Ishikawa (cell line): ENCODE measurements around the gene CRIP3.

ENCODE experiments used
- CEBPB ChIP-seq: IDR thresholded peaks from 2 replicates; pipeline ENCODE4 v1.6.1; 2012
- CREB1 ChIP-seq: IDR thresholded peaks from 2 replicates; pipeline ENCODE4 v1.6.1; 2012; ENCODE audit warnings: low read depth
- EGR1 ChIP-seq: IDR thresholded peaks from 2 replicates; pipeline ENCODE4 v1.6.1; 2012
- EP300 ChIP-seq: IDR thresholded peaks from 2 replicates; pipeline ENCODE4 v1.6.1; 2012; ENCODE audit warnings: borderline replicate concordance
- FOXM1 ChIP-seq: IDR thresholded peaks from 2 replicates; pipeline ENCODE4 v1.6.1; 2012; ENCODE audit warnings: low read depth, borderline replicate concordance
- MAX ChIP-seq: IDR thresholded peaks from 2 replicates; pipeline ENCODE4 v1.6.1; 2012
- NFIC ChIP-seq: IDR thresholded peaks from 2 replicates; pipeline ENCODE4 v1.6.1; 2012
- RAD21 ChIP-seq: IDR thresholded peaks from 2 replicates; pipeline ENCODE4 v1.6.1; 2012; ENCODE audit warnings: low read depth
- REST ChIP-seq: IDR thresholded peaks from 2 replicates; pipeline ENCODE4 v1.6.1; 2012; ENCODE audit warnings: low read depth, mild to moderate bottlenecking
- TAF1 ChIP-seq: IDR thresholded peaks from 2 replicates; pipeline ENCODE4 v1.6.1; 2012; ENCODE audit warnings: low read depth, mild to moderate bottlenecking
- TCF12 ChIP-seq: IDR thresholded peaks from 2 replicates; pipeline ENCODE4 v1.6.1; 2012; ENCODE audit warnings: low read depth
- TEAD4 ChIP-seq: IDR thresholded peaks from 2 replicates; pipeline ENCODE4 v1.6.1; 2012
- YY1 ChIP-seq: IDR thresholded peaks from 2 replicates; pipeline ENCODE4 v1.6.1; 2012; ENCODE audit warnings: low read depth
- ZBTB7A ChIP-seq: IDR thresholded peaks from 2 replicates; pipeline ENCODE4 v1.6.1; 2012; ENCODE audit warnings: low read depth
- TF ChIP-seq, protein P1 (sequence below): IDR thresholded peaks from 2 replicates; pipeline ENCODE4 v1.6.1; 2012

The CRIP3 gene

DNA sequence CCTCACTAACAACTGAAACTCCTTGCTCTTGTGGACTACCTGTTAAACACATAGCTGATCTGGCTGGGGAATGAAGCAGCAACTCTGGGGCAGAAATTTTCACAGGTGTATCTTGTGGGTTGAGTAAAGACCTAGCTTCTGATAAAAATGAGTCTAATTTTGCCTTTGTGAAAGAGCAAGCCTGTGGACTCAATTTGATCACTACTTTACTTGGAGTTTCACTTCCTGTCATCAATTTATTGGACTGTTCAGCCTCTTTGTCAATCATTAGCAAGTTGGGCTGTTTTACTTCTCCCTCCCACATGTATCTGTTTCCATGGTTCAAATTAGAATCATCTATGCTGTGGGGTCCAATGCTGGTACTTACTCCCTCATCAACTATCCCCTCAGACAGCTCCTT is 29.6 kb upstream of the CRIP3 start:
- TF ChIP-seq TAF1 (no peak), YY1 (no peak), MAX (no peak), REST (no peak), EGR1 (no peak), ZBTB7A (no peak), NFIC (no peak), FOXM1 (no peak), CREB1 (no peak), TEAD4 (no peak), RAD21 (no peak), EP300 (no peak), TCF12 (no peak), CEBPB (no peak)
- TF ChIP-seq, protein P1, sequence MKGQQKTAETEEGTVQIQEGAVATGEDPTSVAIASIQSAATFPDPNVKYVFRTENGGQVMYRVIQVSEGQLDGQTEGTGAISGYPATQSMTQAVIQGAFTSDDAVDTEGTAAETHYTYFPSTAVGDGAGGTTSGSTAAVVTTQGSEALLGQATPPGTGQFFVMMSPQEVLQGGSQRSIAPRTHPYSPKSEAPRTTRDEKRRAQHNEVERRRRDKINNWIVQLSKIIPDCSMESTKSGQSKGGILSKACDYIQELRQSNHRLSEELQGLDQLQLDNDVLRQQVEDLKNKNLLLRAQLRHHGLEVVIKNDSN, result no peak

- TF ChIP-seq CEBPB (no peak), MAX (no peak), TCF12 (no peak), NFIC (no peak), YY1 (no peak), ZBTB7A (no peak), REST (no peak)
- TF ChIP-seq, protein P1, result no peak
Measured at GRCh38 chr6:43336382-43336781, 27.8 kb upstream of the CRIP3 start.

- TF ChIP-seq TEAD4 (no peak), FOXM1 (no peak), TAF1 (no peak), CEBPB (no peak), RAD21 (no peak), TCF12 (no peak), ZBTB7A (no peak), MAX (no peak)
- TF ChIP-seq, protein P1, result no peak
Measured at GRCh38 chr6:43335469-43335868, 26.8 kb upstream of the CRIP3 start.

DNA sequence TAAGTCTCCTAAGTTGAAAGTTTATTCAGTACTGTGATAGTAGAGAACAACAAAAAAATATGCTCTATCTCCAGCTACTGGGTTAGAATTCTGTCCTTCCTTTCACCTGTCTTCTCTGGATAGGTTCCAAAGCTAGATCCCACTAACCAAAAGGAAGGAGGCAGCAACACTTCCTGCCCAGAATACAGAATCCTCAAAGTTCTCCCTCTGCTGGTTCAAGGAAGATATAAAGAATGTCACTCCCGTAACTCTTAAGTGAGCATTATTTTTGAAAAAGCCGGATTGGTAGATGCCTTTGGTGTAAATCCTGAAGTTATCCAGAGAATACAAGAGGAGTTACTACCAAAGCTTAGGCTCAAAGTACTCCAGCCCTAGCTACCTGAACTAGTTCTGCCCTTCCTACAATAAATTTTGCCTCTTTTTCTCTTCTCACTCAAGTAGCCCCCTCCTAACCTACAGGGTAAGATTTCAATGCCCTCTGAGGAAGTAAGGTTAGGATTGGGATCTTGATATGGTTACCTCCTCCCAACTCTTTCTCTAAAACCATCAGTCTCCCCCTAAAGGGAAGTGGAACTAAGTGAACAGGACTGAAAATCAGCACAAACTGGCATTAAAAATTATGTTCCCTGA is 26.0 kb upstream of the CRIP3 start:
- TF ChIP-seq RAD21 (peak; percentile 58), TEAD4 (0 out of 2 replicates have a peak, but pooled peaks have one; percentile 15), NFIC (peak; percentile 42), MAX (no peak), YY1 (no peak), FOXM1 (no peak)

GRCh38 chr6:43331891-43332290 is 23.3 kb upstream of the CRIP3 start:
- TF ChIP-seq EGR1 (no peak), YY1 (no peak), CEBPB (no peak), FOXM1 (no peak)

GRCh38 chr6:43331470-43331869 is 22.8 kb upstream of the CRIP3 start:
- TF ChIP-seq ZBTB7A (no peak), TEAD4 (no peak), FOXM1 (no peak), TAF1 (no peak), NFIC (no peak), YY1 (no peak), EP300 (no peak), CEBPB (no peak), REST (no peak), MAX (no peak), TCF12 (no peak), RAD21 (no peak), EGR1 (no peak)
